ENCODE measurements around the gene CCDC191.

Gene CCDC191

DNA sequence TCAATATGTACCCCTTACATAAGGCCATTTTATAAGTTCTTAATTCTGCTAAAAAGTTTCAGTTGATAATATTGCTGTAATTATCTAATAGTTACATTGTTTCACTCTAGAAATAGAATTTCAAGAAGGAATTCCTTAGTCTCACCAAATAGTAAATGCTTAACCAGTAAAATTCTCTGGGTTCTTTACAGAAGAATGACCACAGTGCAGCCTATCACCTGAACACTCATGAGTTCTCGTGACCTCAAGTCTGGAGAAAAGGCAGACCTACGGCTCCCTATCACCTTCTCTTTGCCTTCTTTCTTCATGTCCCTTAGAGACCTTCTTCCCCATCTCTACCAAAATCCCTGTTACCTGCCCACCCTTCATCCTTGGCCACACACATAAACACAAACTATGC, 30.9 kb downstream of the CCDC191 start:
- DNase-seq (ENCODE audit: low spot score) = no peak
- in situ Hi-C loops (cut with MboI; ENCODE audit: low sequenced_read_pairs, unreplicated experiment) = no loop called here
- TF ChIP-seq, protein P1, sequence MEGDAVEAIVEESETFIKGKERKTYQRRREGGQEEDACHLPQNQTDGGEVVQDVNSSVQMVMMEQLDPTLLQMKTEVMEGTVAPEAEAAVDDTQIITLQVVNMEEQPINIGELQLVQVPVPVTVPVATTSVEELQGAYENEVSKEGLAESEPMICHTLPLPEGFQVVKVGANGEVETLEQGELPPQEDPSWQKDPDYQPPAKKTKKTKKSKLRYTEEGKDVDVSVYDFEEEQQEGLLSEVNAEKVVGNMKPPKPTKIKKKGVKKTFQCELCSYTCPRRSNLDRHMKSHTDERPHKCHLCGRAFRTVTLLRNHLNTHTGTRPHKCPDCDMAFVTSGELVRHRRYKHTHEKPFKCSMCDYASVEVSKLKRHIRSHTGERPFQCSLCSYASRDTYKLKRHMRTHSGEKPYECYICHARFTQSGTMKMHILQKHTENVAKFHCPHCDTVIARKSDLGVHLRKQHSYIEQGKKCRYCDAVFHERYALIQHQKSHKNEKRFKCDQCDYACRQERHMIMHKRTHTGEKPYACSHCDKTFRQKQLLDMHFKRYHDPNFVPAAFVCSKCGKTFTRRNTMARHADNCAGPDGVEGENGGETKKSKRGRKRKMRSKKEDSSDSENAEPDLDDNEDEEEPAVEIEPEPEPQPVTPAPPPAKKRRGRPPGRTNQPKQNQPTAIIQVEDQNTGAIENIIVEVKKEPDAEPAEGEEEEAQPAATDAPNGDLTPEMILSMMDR (IDR thresholded peaks at IDR 0.05; ENCODE audit: borderline replicate concordance, control extremely low read depth, extremely low read depth, insufficient read depth, missing control alignments) = no peak

DNA sequence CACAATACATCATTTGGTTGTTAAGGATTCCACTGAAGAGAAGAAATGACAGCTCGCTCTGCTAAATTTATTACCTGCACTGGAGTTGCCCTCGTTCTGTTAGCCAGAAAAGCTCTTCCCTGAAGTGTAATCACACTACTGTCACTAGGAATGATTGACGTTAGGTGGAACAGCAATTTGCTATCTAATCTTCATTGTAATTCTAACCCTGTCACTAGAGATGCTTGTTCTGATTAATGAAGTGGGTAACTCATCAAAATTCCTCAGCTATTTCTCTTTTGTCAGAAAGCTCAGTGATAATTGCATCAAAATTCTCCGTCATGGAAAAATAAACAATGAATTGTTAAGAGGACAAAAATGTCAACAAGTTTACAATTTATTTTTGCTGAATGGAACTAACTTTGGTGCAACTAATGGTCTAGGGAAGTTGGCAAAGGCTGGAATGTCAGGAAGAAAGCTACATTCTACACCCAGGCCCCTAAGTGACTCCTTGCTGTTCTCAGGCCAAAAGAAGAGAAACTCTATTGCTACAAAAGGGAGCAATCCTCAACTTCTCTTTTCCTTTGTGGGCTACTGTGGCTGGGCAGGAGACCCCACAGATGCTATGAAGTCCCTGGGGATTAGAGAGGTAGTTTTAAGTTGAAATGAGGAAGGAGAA, 34.1 kb downstream of the CCDC191 start:
- in situ Hi-C loops (cut with MboI; ENCODE audit: low sequenced_read_pairs, unreplicated experiment) = no loop called here
- TF ChIP-seq, protein P1 (IDR thresholded peaks at IDR 0.05; ENCODE audit: borderline replicate concordance, control extremely low read depth, extremely low read depth, insufficient read depth, missing control alignments) = no peak
- no peak for DNase-seq (ENCODE audit: low spot score)

DNA sequence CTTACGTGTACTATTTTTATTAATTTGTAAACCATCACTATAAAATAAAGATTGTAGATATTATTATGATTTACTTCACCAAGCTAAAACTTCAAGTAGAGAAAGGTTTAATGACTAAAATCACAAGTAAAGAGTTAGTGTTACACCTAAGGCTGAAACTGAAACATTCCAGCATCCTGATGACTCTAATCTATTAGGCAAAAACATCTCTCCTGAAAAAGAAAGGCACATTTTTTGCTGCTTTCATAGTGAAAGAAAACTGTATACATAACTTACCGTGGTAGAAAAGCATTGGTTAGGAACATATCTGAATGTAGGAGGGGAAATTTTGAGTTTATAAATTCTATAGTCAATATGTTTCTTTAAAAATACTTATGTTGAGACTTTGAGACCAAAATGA, 35.4 kb downstream of the CCDC191 start:
- no peak for DNase-seq (ENCODE audit: low spot score)
- in situ Hi-C loops (cut with MboI; ENCODE audit: low sequenced_read_pairs, unreplicated experiment) = no loop called here
- TF ChIP-seq, protein P1 (IDR thresholded peaks at IDR 0.05; ENCODE audit: borderline replicate concordance, control extremely low read depth, extremely low read depth, insufficient read depth, missing control alignments) = no peak

DNA sequence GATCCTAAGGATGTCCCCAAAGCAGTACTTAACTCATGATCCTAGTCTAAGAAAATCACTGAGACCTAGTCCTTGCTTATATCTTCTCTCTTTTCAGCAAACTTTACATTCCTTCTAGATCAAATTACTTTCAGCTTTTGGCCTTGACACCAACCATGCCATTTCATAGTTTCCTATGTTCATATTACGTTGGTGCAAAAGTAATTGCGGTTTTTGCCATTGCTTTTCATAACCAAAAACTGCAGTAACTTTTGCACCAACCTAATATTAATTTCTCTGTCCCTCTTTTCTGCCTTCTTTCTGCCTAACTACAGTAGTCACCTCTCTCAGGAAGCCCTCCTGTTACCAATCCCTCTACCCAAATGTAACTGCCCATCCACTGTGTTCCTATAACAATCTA, 36.8 kb downstream of the CCDC191 start:
- TF ChIP-seq, protein P1 (IDR thresholded peaks at IDR 0.05; ENCODE audit: borderline replicate concordance, control extremely low read depth, extremely low read depth, insufficient read depth, missing control alignments) = no peak
- no peak for DNase-seq (ENCODE audit: low spot score)
- in situ Hi-C loops (cut with MboI; ENCODE audit: low sequenced_read_pairs, unreplicated experiment) = no loop called here

DNA sequence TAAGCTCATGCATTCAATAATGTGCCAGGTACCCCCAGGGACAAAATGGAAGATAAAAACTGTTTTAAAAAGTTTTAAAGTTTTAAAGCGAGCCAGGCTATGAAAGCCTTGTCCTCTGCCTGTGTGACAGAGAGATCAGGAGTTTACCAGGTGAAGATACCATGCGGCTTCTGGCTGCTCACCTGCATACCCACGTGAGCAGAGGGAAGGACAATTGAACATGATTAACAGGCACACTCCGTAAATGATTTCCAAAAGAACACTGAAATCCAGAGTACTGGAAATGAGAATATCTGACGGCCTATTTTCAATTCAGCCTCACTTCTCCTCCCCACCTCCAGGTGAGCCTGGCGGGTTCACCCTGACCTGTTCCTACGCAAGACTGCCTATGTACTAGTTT, 42.1 kb downstream of the CCDC191 start:
- TF ChIP-seq, protein P1 (IDR thresholded peaks at IDR 0.05; ENCODE audit: borderline replicate concordance, control extremely low read depth, extremely low read depth, insufficient read depth, missing control alignments) = no peak
- DNase-seq (ENCODE audit: low spot score) = no peak
- in situ Hi-C loops (cut with MboI; ENCODE audit: low sequenced_read_pairs, unreplicated experiment) = no loop called here

DNA sequence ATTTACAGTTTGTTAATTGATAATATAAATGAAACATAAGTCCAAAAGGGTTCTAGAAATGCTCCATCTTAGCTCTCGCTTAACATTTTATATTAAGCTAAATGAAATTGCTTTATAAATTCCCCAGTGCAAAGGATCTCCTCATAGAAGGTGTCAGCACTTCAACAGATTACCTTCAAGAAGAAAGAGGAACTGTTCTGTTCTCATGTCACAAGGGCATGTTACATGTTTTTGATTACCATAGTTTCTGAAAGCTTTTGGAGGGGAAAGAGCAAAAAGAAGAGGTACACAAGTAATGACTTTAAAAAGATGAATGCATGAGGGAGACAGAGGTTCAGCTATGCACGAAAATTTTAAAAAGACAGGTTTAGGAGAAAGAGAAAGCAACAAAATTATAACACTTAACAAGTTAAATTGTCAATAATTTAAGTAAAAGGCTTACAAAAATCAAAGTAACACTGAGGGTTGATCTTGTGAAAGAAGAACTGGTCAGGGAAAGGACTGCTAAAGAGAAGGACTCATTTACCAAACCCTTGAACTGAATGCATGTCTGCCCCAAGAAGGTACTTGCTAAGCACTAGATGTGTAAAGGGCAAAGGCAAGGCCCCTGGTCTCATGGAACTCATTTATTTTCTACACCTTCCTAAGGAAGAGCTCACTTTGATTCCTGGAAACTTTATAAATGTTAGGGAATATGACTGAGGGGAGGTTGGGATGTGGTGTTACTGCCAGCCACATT, 45.1 kb downstream of the CCDC191 start:
- DNase-seq (ENCODE audit: low spot score) = peak; percentile 20
- in situ Hi-C loops (cut with MboI; ENCODE audit: low sequenced_read_pairs, unreplicated experiment) = no loop called here
- TF ChIP-seq, protein P1 (IDR thresholded peaks at IDR 0.05; ENCODE audit: borderline replicate concordance, control extremely low read depth, extremely low read depth, insufficient read depth, missing control alignments) = no peak
